Hepatocyte (in vitro differentiated cells): ENCODE data around the gene PAM. TPM values are rescaled to one million over a fixed set of nuclear protein-coding genes. Genes with fewer than 3 reads are reported as not detected.

ENCODE experiments used
- DNase-seq: peaks from one replicate; pipeline ENCODE4 v3.0.0-alpha.2; 2016; ENCODE audit warnings: low spot score
- H2AFZ ChIP-seq: fragments of 200-600 bp; sonication (generic); 2 replicates; pipeline ENCODE4 v1.6.0; 2016; ENCODE audit warnings: antibody characterized with exemption, mild to moderate bottlenecking
- H3K27ac ChIP-seq: fragments of 200-600 bp; sonication (generic); 2 replicates; pipeline ENCODE4 v1.5.1; 2016; ENCODE audit warnings: mild to moderate bottlenecking
- H3K27me3 ChIP-seq: fragments of 200-600 bp; sonication (generic); 2 replicates; pipeline ENCODE4 v1.6.1; 2016
- H3K36me3 ChIP-seq: fragments of 200-600 bp; sonication (generic); replicated peaks from 2 replicates; pipeline ENCODE4 v1.5.1; 2016; ENCODE audit warnings: low read depth; ENCODE audit not compliant: insufficient read depth
- H3K4me1 ChIP-seq: fragments of 200-600 bp; sonication (generic); 2 replicates; pipeline ENCODE4 v1.5.1; 2016; ENCODE audit warnings: mild to moderate bottlenecking, moderate library complexity; ENCODE audit not compliant: insufficient read depth
- H3K4me2 ChIP-seq: fragments of 200-600 bp; sonication (generic); 2 replicates; pipeline ENCODE4 v1.6.0; 2016
- H3K4me3 ChIP-seq: fragments of 200-600 bp; sonication (generic); 2 replicates; pipeline ENCODE4 v1.5.1; 2016; ENCODE audit warnings: mild to moderate bottlenecking
- H3K79me2 ChIP-seq: fragments of 200-600 bp; sonication (generic); 2 replicates; pipeline ENCODE4 v1.6.0; 2017; ENCODE audit warnings: mild to moderate bottlenecking
- H3K9me2 ChIP-seq: fragments of 200-600 bp; sonication (generic); replicated peaks from 2 replicates; pipeline ENCODE4 v1.6.0; 2017; ENCODE audit warnings: mild to moderate bottlenecking; ENCODE audit not compliant: insufficient read depth
- H3K9me3 ChIP-seq: fragments of 200-600 bp; sonication (generic); 2 replicates; pipeline ENCODE4 v1.5.1; 2016; ENCODE audit warnings: low read depth, mild to moderate bottlenecking
- H4K20me1 ChIP-seq: fragments of 200-600 bp; sonication (generic); 2 replicates; pipeline ENCODE4 v1.6.0; 2016; ENCODE audit warnings: mild to moderate bottlenecking; ENCODE audit not compliant: insufficient read depth, poor library complexity, severe bottlenecking
- CTCF ChIP-seq: fragments of 200-600 bp; sonication (generic); IDR thresholded peaks from 2 replicates; pipeline ENCODE4 v1.5.1; 2016; ENCODE audit warnings: antibody characterized with exemption, mild to moderate bottlenecking; ENCODE audit not compliant: poor library complexity
- EZH2 ChIP-seq: fragments of 200-600 bp; sonication (generic); IDR thresholded peaks from 2 replicates; pipeline ENCODE4 v1.6.1; 2016; ENCODE audit warnings: antibody characterized with exemption, mild to moderate bottlenecking, borderline replicate concordance
- EZH2phosphoT487 ChIP-seq: fragments of 200-600 bp; sonication (generic); IDR thresholded peaks from one replicate; pipeline ENCODE4 v1.6.1; 2018; ENCODE audit warnings: antibody characterized with exemption, mild to moderate bottlenecking, low read depth, moderate library complexity; ENCODE audit not compliant: unreplicated experiment, severe bottlenecking
- WGBS: methylation state at CpG from one replicate; pipeline ENCODE4 v1.1.6; 2016; ENCODE audit warnings: low lambda C conversion rate; ENCODE audit errors: missing lambda C conversion rate; 5-methylcytosine and 5-hydroxymethylcytosine counted together
- polyA plus RNA-seq: library from polyadenylated mRNA; unstranded; fragments of >200 nt; fragmentation: Nextera tagmentation; extraction: Ambion mirVana; gene quantifications from 2 replicates; pipeline ENCODE4 v1.2.1, GENCODE V29; 2016
- total RNA-seq: library from RNA; depleted of rRNA; stranded (reverse); fragments of >200 nt; gene quantifications from 2 replicates; pipeline ENCODE4 v1.2.3, GENCODE V29; 2014

Gene PAM
- total and polyA plus RNA-seq, 2 experiments from 2014 or later, result 118 to 158 TPM

- Histone ChIP-seq H3K4me1 (no peaks in the 10 kb centered on the region), H3K9me3 (no peaks in the 10 kb centered on the region), H2AFZ (no peak overlapping the region), H3K27me3 (no peaks in the 10 kb centered on the region), H3K4me3 (no peak overlapping the region), H3K9me2 (no peaks in the 10 kb centered on the region), H3K79me2 (no peaks in the 10 kb centered on the region), H3K36me3 (no peaks in the 10 kb centered on the region), H3K27ac (no peak overlapping the region), H3K4me2 (no peak overlapping the region), H4K20me1 (no peaks in the 10 kb centered on the region)
- WGBS, result 81% methylated on average over 3 of the region's 3 CpGs
- no peak for TF ChIP-seq EZH2
- TF ChIP-seq EZH2phosphoT487, result no peak
- no peak for TF ChIP-seq CTCF
- DNase-seq, result no peak
Measured at GRCh38 chr5:102901424-102902134, 146.5 kb downstream of the PAM start.

GRCh38 chr5:102902135-102902448, 147.0 kb downstream of the PAM start:
- Histone ChIP-seq H3K27ac (no peak overlapping the region), H3K4me1 (no peaks in the 10 kb centered on the region), H3K4me2 (no peak overlapping the region), H3K79me2 (no peaks in the 10 kb centered on the region), H3K27me3 (no peaks in the 10 kb centered on the region), H4K20me1 (no peaks in the 10 kb centered on the region), H3K36me3 (no peaks in the 10 kb centered on the region), H3K9me3 (no peaks in the 10 kb centered on the region), H3K9me2 (no peaks in the 10 kb centered on the region), H3K4me3 (no peak overlapping the region), H2AFZ (no peak overlapping the region)
- no peak for TF ChIP-seq EZH2phosphoT487
- TF ChIP-seq EZH2, result no peak
- no peak for TF ChIP-seq CTCF
- DNase-seq, result no peak

GRCh38 chr5:102902647-102903046, 147.5 kb downstream of the PAM start:
- Histone ChIP-seq H3K27ac (no peak overlapping the region), H3K4me3 (no peak overlapping the region), H3K4me2 (no peak overlapping the region), H3K79me2 (no peaks in the 10 kb centered on the region), H3K36me3 (no peaks in the 10 kb centered on the region), H3K27me3 (no peaks in the 10 kb centered on the region), H3K9me2 (no peaks in the 10 kb centered on the region), H4K20me1 (no peaks in the 10 kb centered on the region), H3K4me1 (no peaks in the 10 kb centered on the region), H3K9me3 (no peaks in the 10 kb centered on the region), H2AFZ (no peak overlapping the region)
- no peak for DNase-seq
- TF ChIP-seq EZH2 (no peak), CTCF (no peak), EZH2phosphoT487 (no peak)
- 90% methylated on average over 2 of the region's 2 CpGs for WGBS
